Activated CD8-positive, alpha-beta memory T cell treated with anti-CD3 and anti-CD28 coated beads for 48 hours (primary cell): ENCODE data around the gene TACC3.
A peak's percentile ranks its signal among the peaks of the same experiment; 100 is the strongest.

Experiments used
- DNase-seq, 3 experiments: peaks; one replicate each; pipeline ENCODE4 v3.0.0-alpha.2; 2020; ENCODE audit warnings: low read depth in 2 of 3, low spot score in 2 of 3

Gene TACC3

GRCh38 chr4:1744552-1744951, 23.2 kb downstream of the TACC3 start:
- DNase-seq = no peak

GRCh38 chr4:1745165-1745564, 23.8 kb downstream of the TACC3 start:
- DNase-seq = no peak

- DNase-seq = no peak
Measured at GRCh38 chr4:1745697-1746096, 24.4 kb downstream of the TACC3 start.

GRCh38 chr4:1746265-1746691, 25.0 kb downstream of the TACC3 start:
- peak; percentile 61 to 90 (median 90) for DNase-seq

GRCh38 chr4:1746919-1747602, 25.7 kb downstream of the TACC3 start:
- DNase-seq = no peak

GRCh38 chr4:1747603-1747967, 26.3 kb downstream of the TACC3 start:
- DNase-seq = no peak

- DNase-seq = peak; percentile 73 to 90 (median 84)
Measured at GRCh38 chr4:1748465-1748995, 27.2 kb downstream of the TACC3 start.

- no peak for DNase-seq
Measured at GRCh38 chr4:1749370-1749769, 28.0 kb downstream of the TACC3 start.

GRCh38 chr4:1749826-1750225, 28.5 kb downstream of the TACC3 start:
- no peak for DNase-seq

- DNase-seq = no peak
Measured at GRCh38 chr4:1750381-1751154, 29.2 kb downstream of the TACC3 start.

GRCh38 chr4:1751155-1751918, 30.0 kb downstream of the TACC3 start:
- DNase-seq = no peak

- no peak for DNase-seq
Measured at GRCh38 chr4:1751919-1752283, 30.6 kb downstream of the TACC3 start.

- DNase-seq = peak in 1 of 3 experiments; percentile 22
Measured at GRCh38 chr4:1752284-1753041, 31.1 kb downstream of the TACC3 start.

- DNase-seq = no peak
Measured at GRCh38 chr4:1753294-1753696, 32.0 kb downstream of the TACC3 start.

GRCh38 chr4:1753697-1754311, 32.5 kb downstream of the TACC3 start:
- no peak for DNase-seq

GRCh38 chr4:1754336-1754735, 33.0 kb downstream of the TACC3 start:
- no peak for DNase-seq

GRCh38 chr4:1755297-1755696, 34.0 kb downstream of the TACC3 start:
- no peak for DNase-seq

- DNase-seq = no peak
Measured at GRCh38 chr4:1756079-1756478, 34.8 kb downstream of the TACC3 start.

- DNase-seq = no peak
Measured at GRCh38 chr4:1756893-1757779, 35.8 kb downstream of the TACC3 start.

GRCh38 chr4:1757836-1758235, 36.5 kb downstream of the TACC3 start:
- DNase-seq = no peak
